Naive thymus-derived CD4-positive, alpha-beta T cell (primary cell): ENCODE data around the gene LIF. TPM values are rescaled to one million over a fixed set of nuclear protein-coding genes. Genes with fewer than 3 reads are reported as not detected.

ENCODE experiments used
- ATAC-seq: fragments of 150-1000 bp; cut with Tn5 transposase; 2 replicates; pipeline ENCODE4 v1.10.0; 2021; ENCODE audit warnings: mild to moderate bottlenecking, moderate library complexity
- CTCF ChIA-PET: fragments of 350-600 bp; sonication (Branson Sonifier 250); formaldehyde crosslinking; loops from one replicate; lab custom pipeline; 2021; ENCODE audit warnings: antibody characterized with exemption; lab: Charles Lee
- POLR2A ChIA-PET: fragments of 350-600 bp; sonication (Branson Sonifier 250); formaldehyde crosslinking; loops from one replicate; lab custom pipeline; 2021; ENCODE audit warnings: antibody characterized with exemption, inconsistent platforms; lab: Charles Lee
- DNase-seq, 9 donors: peaks; one replicate each; pipeline versions ENCODE4 v3.0.0 to v3.0.0-alpha.2; 2020 to 2022; ENCODE audit warnings: mixed read lengths in 1 of 9
- H3K27ac ChIP-seq: one replicate; pipeline ENCODE4 v1.7.0; 2013; ENCODE audit warnings: mild to moderate bottlenecking, low read depth, low read length, moderate library complexity
- H3K27me3 ChIP-seq, 2 donors: one replicate each; pipeline ENCODE4 v1.7.0; 2013; ENCODE audit warnings: low read length in 2 of 2, mild to moderate bottlenecking in 2 of 2, moderate library complexity in 2 of 2; ENCODE audit not compliant: control insufficient read depth in 2 of 2, insufficient read depth in 2 of 2
- H3K36me3 ChIP-seq, 3 experiments: 1 replicate in 2 of 3; 2 replicates in 1 of 3; pipeline ENCODE4 v1.7.0; 2013; ENCODE audit warnings: low read length in 3 of 3, mild to moderate bottlenecking in 3 of 3, moderate library complexity in 1 of 3; ENCODE audit not compliant: insufficient read depth in 3 of 3, control insufficient read depth in 2 of 3
- H3K4me1 ChIP-seq, 2 donors: one replicate each; pipeline ENCODE4 v1.7.0; 2013; ENCODE audit warnings: low read length in 2 of 2, mild to moderate bottlenecking in 2 of 2, moderate library complexity in 1 of 2; ENCODE audit not compliant: control insufficient read depth in 2 of 2, insufficient read depth in 2 of 2
- H3K4me3 ChIP-seq: 2 replicates; pipeline ENCODE4 v1.7.0; 2013; ENCODE audit warnings: mild to moderate bottlenecking, low read length
- H3K9me3 ChIP-seq, 3 experiments: 1 replicate in 2 of 3; 2 replicates in 1 of 3; pipeline ENCODE4 v1.7.0; 2013; ENCODE audit warnings: low read length in 3 of 3; ENCODE audit not compliant: control insufficient read depth in 2 of 3
- H3K27ac Mint-ChIP-seq, 9 donors: one replicate each; pipeline ENCODE4 v1.8.0; 2020 to 2022; ENCODE audit warnings: mixed read lengths in 9 of 9, mild to moderate bottlenecking in 8 of 9, moderate library complexity in 5 of 9, inconsistent platforms in 2 of 9
- H3K27me3 Mint-ChIP-seq, 5 donors: one replicate each; pipeline ENCODE4 v1.8.0; 2021 to 2022; ENCODE audit warnings: mixed read lengths in 5 of 5, mild to moderate bottlenecking in 1 of 5
- H3K36me3 Mint-ChIP-seq, 5 donors: one replicate each; pipeline ENCODE4 v1.8.0; 2020 to 2022; ENCODE audit warnings: mixed read lengths in 5 of 5, mild to moderate bottlenecking in 3 of 5, inconsistent platforms in 1 of 5
- H3K4me1 Mint-ChIP-seq, 7 donors: one replicate each; pipeline ENCODE4 v1.8.0; 2020 to 2022; ENCODE audit warnings: mixed read lengths in 7 of 7, mild to moderate bottlenecking in 3 of 7, inconsistent platforms in 1 of 7
- H3K4me3 Mint-ChIP-seq, 10 donors: one replicate each; pipeline ENCODE4 v1.8.0; 2020 to 2022; ENCODE audit warnings: mild to moderate bottlenecking in 10 of 10, mixed read lengths in 10 of 10, moderate library complexity in 6 of 10, inconsistent platforms in 2 of 10
- H3K9me3 Mint-ChIP-seq, 11 donors: one replicate each; pipeline ENCODE4 v1.8.0; 2020 to 2022; ENCODE audit warnings: mixed read lengths in 11 of 11, mild to moderate bottlenecking in 4 of 11, inconsistent platforms in 1 of 11, moderate library complexity in 1 of 11
- intact Hi-C, 2 donors: fragments of 100-400 bp; cut with micrococcal nuclease; formaldehyde crosslinking; loops; one replicate each; pipeline ENCODE4 v1.15.1; 2023
- polyA plus RNA-seq, 2 donors: library from polyadenylated mRNA; unstranded; fragments of 300-500 nt; fragmentation: Illumina TruSeq; gene quantifications; one replicate each; pipeline ENCODE4 v1.2.3, GENCODE V29; 2021
- total RNA-seq, 6 experiments: library from RNA in 5 of 6; stranded (reverse) in 5 of 6; gene quantifications; 1 replicate in 5 of 6; 2 replicates in 1 of 6; pipeline ENCODE4 v1.2.3 and lab custom pipeline; 2021 to 2026

Gene LIF
- total and polyA plus RNA-seq, 7 experiments from 2014 or later = 0.64 to 260 (median 0.98) TPM; not detected in 4

- Mint-ChIP-seq H3K27ac (peak within 1 kb of the TSS; percentile 85 to 96 (median 92)), H3K4me1 (peaks cover 12 to 55% (median 39%) of the 10 kb centered on the region in 7 donors), H3K36me3 (peaks cover 5 to 23% (median 11%) of the 10 kb centered on the region in 5 donors), H3K27me3 (no peaks in the 10 kb centered on the region), H3K9me3 (no peaks in the 10 kb centered on the region), H3K4me3 (peak within 1 kb of the TSS; percentile 87 to 93 (median 90))
- no peaks in the 10 kb centered on the region for H3K27me3 ChIP-seq
- DNase-seq (peak; percentile 78 to 97 (median 84)), ATAC-seq (peak; percentile 89)
- H3K36me3 ChIP-seq = peaks cover 0 to 49% (median 19%) of the 10 kb centered on the region in 3 experiments
- H3K4me3 ChIP-seq = peak within 1 kb of the TSS; percentile 80
- peaks cover 25 to 27% of the 10 kb centered on the region in 2 donors for H3K4me1 ChIP-seq
- POLR2A ChIA-PET = interaction anchor here (1.0 to 32.8 kb wide), 12 partner anchors 9 to 183 kb away, joined by 3 to 1265 read pairs (median 10); partner anchors contain the start of genes CCDC157, OSM, RNF215 and SEC14L2
- H3K9me3 ChIP-seq = no peaks in the 10 kb centered on the region
- CTCF ChIA-PET = interaction anchor here (1.0 to 8.8 kb wide), 22 partner anchors 12 to 195 kb away, joined by 3 to 157 read pairs (median 7); partner anchors contain the start of genes CCDC157, MTFP1, OSM and RNF215
- peak within 1 kb of the TSS; percentile 75 for H3K27ac ChIP-seq
- intact Hi-C loops = loop anchor here (1.0 to 5.0 kb wide), 11 partner anchors 16 to 793 kb away; partner anchors contain the start of genes SF3A1 (in 2 of the 2), SMTN (in 1 of the 2), TBC1D10A (in 1 of the 2) and UQCR10 (in 1 of the 2)
These were observed 42.8 kb upstream of the LIF start, which contains the start of gene CASTOR1 for GRCh38 chr22:30289141-30289979. TSS of gene CASTOR1 (minus strand) at chr22:30289505. CDS start at chr22:30289497, 8 bp downstream.

- H3K4me3 ChIP-seq = peak overlapping the region; percentile 80
- ChIA-PET POLR2A (interaction anchor here (1.1 to 32.8 kb wide), 13 partner anchors 9 to 182 kb away, joined by 3 to 1265 read pairs (median 7); partner anchors contain the start of genes CCDC157, OSM, RNF215 and SEC14L2), CTCF (interaction anchor here (0.5 to 8.8 kb wide), 36 partner anchors 7 to 196 kb away, joined by 3 to 157 read pairs (median 6); partner anchors contain the start of genes CCDC157, MTFP1, OSM and RNF215)
- DNase-seq (peak in 1 of 9 donors; percentile 26), ATAC-seq (no peak)
- H3K27ac ChIP-seq = peak overlapping the region; percentile 75
- intact Hi-C loops = loop anchor here (1.0 to 5.0 kb wide), 12 partner anchors 17 to 794 kb away; partner anchors contain the start of genes SF3A1 (in 2 of the 2), SMTN (in 1 of the 2), TBC1D10A (in 1 of the 2) and UQCR10 (in 1 of the 2)
- H3K27me3 ChIP-seq = no peaks in the 10 kb centered on the region
- H3K9me3 Mint-ChIP-seq = no peaks in the 10 kb centered on the region
- H3K4me1 ChIP-seq = peaks cover 25 to 27% of the 10 kb centered on the region in 2 donors
- H3K4me1 Mint-ChIP-seq = peaks cover 13 to 47% (median 40%) of the 10 kb centered on the region in 7 donors
- H3K27ac Mint-ChIP-seq = peak overlapping the region; percentile 74 to 96 (median 91)
- no peaks in the 10 kb centered on the region for H3K27me3 Mint-ChIP-seq
- H3K36me3 Mint-ChIP-seq = peaks cover 4 to 15% (median 8%) of the 10 kb centered on the region in 5 donors
- no peaks in the 10 kb centered on the region for H3K9me3 ChIP-seq
- peaks cover 0 to 41% (median 11%) of the 10 kb centered on the region in 3 experiments for H3K36me3 ChIP-seq
- peak overlapping the region; percentile 82 to 93 (median 88) for H3K4me3 Mint-ChIP-seq
These were observed 42.0 kb upstream of the LIF start for GRCh38 chr22:30288419-30289140.

GRCh38 chr22:30287648-30288418, 41.3 kb upstream of the LIF start:
- H3K4me1 Mint-ChIP-seq = peaks cover 17 to 51% (median 36%) of the 10 kb centered on the region in 7 donors
- peak overlapping the region; percentile 82 to 93 (median 88) for H3K4me3 Mint-ChIP-seq
- CTCF ChIA-PET = interaction anchor here (0.6 to 8.8 kb wide), 37 partner anchors 8 to 197 kb away, joined by 3 to 157 read pairs (median 6); partner anchors contain the start of genes CCDC157, MTFP1, OSM and RNF215
- Histone ChIP-seq H3K36me3 (peaks cover 0 to 34% (median 10%) of the 10 kb centered on the region in 3 experiments), H3K4me3 (peak overlapping the region; percentile 80), H3K9me3 (no peaks in the 10 kb centered on the region), H3K27me3 (no peaks in the 10 kb centered on the region), H3K4me1 (peaks cover 27 to 28% of the 10 kb centered on the region in 2 donors), H3K27ac (peak overlapping the region; percentile 75)
- H3K27ac Mint-ChIP-seq = peak overlapping the region; percentile 74 to 96 (median 91)
- H3K36me3 Mint-ChIP-seq = peaks cover 0 to 9% (median 8%) of the 10 kb centered on the region in 5 donors
- POLR2A ChIA-PET = interaction anchor here (0.6 to 32.8 kb wide), 12 partner anchors 12 to 1386 kb away, joined by 3 to 1265 read pairs (median 10); partner anchors contain the start of genes CCDC157, OSM, RNF215 and SEC14L2
- H3K9me3 Mint-ChIP-seq = no peaks in the 10 kb centered on the region
- peak; percentile 66 for ATAC-seq
- DNase-seq = peak; percentile 70 to 91 (median 88)
- H3K27me3 Mint-ChIP-seq = no peaks in the 10 kb centered on the region
- intact Hi-C loops = loop anchor here (1.0 to 5.0 kb wide), 8 partner anchors 25 to 794 kb away; partner anchors contain the start of genes RNF215 (in 2 of the 2), SMTN (in 1 of the 2), UQCR10 (in 1 of the 2) and ZMAT5 (in 1 of the 2)

GRCh38 chr22:30286813-30287647, 40.5 kb upstream of the LIF start:
- peak; percentile 41 for ATAC-seq
- Mint-ChIP-seq H3K9me3 (no peaks in the 10 kb centered on the region), H3K27me3 (no peaks in the 10 kb centered on the region), H3K27ac (peak overlapping the region in 5 of 9 donors; percentile 70 to 95 (median 74)), H3K4me3 (peak overlapping the region in 1 of 10 donors; percentile 33), H3K36me3 (peaks cover 0 to 12% (median 7%) of the 10 kb centered on the region in 5 donors), H3K4me1 (peaks cover 17 to 57% (median 40%) of the 10 kb centered on the region in 7 donors)
- POLR2A ChIA-PET = interaction anchor here (0.6 to 32.8 kb wide), 10 partner anchors 11 to 1387 kb away, joined by 3 to 1265 read pairs (median 16); partner anchors contain the start of genes CCDC157, OSM, RNF215 and SEC14L2
- intact Hi-C loops = loop anchor here (1.0 to 5.0 kb wide), 5 partner anchors 24 to 795 kb away; partner anchors contain the start of genes RNF215 (in 2 of the 2) and SMTN (in 1 of the 2)
- peaks cover 0 to 26% (median 5%) of the 10 kb centered on the region in 3 experiments for H3K36me3 ChIP-seq
- CTCF ChIA-PET = interaction anchor here (0.6 to 8.8 kb wide), 32 partner anchors 7 to 199 kb away, joined by 3 to 157 read pairs (median 6); partner anchors contain the start of genes CCDC157, MTFP1, OSM and RNF215
- peaks cover 27 to 35% of the 10 kb centered on the region in 2 donors for H3K4me1 ChIP-seq
- DNase-seq = peak; percentile 71 to 93 (median 85)
- H3K27me3 ChIP-seq = no peaks in the 10 kb centered on the region
- H3K27ac ChIP-seq = no peak overlapping the region
- no peak overlapping the region for H3K4me3 ChIP-seq
- no peaks in the 10 kb centered on the region for H3K9me3 ChIP-seq
